Effector CD8-positive, alpha-beta T cell (primary cell): ENCODE results near the gene ESR2.

Experiments used
- DNase-seq: peaks from one replicate; lab custom pipeline; 2025; lab: John Stamatoyannopoulos, UW

ESR2 gene

DNA sequence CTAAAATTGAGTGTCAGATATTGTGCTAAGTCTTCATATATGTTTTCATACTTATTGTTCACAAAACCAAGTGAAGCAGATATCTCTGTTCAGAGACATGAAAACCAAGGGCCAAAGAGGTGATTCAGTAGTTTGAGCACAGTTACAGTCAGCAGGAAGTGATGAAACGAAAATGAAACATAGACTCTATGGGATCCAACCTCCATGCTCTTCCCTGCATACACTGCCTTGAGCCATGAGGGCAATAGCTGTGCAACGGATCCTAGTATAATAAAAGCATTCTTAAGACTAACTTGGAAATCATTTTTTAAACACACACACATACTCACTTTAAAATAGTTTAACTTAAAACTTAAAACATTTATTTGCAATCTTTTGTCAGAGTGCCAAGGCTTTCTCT lies 27.9 kb downstream of the ESR2 start:
- DNase-seq = no peak

DNA sequence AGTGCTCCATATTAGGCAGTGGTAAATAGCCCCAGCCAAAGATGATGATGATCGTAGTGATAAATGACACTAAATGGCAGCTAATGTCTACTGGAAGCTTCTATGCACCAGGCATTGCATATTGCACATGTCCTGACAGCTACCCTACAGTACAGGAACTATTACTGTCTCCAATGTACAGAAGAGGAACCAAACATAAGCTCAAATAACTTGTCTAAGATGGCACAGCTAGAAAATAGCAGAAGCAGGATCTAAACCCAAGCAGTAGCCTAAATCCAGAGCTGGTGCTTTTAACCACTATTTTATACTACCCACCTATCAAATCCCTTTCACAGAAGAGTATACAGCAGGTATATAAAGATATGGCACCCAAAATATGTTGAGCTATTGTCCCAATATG lies 28.9 kb downstream of the ESR2 start:
- DNase-seq = no peak

DNA sequence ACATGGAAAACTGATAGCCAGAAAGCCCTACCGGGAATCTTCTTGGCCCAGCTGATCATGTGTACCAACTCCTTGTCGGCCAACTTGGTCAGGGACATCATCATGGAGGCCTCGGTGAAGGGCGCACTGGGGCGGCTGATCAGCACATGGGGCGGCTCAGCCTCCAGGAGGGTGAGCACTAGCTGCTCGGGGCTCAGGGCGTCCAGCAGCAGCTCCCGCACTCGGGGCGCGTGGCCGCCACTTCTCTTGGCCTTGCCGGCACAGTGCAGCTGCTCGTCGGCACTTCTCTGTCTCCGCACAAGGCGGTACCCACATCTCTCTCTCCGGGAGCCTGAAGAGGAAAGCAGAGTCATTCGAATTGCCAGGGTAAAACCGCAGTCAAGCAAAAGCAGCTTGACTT lies 33.8 kb downstream of the ESR2 start:
- DNase-seq = no peak

DNA sequence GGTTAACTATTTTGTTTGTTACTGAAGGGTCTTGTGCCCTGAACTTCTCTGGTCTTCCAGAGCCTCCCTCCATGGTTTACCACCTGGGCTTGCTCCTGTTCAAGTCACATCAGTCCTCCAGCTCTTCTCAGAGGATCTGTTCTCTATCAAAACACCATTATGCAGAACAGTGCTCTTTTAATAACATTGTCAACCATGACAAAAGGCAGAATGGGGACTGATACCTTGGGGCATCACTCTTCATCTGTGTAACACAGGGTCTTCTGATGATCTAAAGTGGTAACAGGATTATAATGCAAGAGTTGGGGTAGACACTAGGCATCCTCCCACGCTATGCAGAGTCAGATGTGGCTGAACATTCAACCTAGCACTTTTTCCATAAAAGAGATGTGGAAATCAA lies 38.4 kb downstream of the ESR2 start:
- DNase-seq = no peak

DNA sequence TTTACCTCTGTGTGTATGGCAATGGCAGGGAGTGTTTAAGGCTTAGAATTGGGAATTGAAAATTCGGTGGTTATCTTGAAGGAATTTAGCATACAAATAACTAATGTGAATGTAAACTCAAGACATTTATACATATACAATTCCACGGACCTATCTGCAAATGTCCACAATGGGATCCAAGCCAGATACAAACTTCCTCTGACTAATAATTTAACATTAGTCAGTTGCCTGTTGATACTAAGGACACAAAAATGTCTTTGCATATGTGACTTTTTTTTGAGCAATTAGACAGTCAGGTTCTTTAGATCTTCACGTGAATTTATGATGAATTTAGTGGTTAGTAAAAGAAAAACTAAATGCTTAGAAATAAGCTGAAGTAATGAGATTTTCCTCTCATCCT lies 40.5 kb downstream of the ESR2 start:
- no peak for DNase-seq

DNA sequence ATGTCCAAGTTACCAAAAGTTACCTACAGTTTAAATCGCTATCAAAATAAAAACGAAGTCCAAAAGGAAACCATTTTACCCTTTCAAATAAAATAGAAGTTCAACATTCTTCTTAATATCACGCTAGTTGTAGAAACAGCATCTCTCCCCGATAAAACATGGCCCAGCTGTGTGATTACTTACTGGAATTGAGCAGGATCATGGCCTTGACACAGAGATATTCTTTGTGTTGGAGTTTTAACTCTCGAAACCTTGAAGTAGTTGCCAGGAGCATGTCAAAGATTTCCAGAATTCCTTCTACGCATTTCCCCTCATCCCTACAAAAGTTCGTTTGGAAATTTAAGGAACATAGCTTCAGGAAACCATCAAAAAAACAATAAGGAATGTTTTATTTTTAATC lies 44.8 kb downstream of the ESR2 start:
- no peak for DNase-seq

DNA sequence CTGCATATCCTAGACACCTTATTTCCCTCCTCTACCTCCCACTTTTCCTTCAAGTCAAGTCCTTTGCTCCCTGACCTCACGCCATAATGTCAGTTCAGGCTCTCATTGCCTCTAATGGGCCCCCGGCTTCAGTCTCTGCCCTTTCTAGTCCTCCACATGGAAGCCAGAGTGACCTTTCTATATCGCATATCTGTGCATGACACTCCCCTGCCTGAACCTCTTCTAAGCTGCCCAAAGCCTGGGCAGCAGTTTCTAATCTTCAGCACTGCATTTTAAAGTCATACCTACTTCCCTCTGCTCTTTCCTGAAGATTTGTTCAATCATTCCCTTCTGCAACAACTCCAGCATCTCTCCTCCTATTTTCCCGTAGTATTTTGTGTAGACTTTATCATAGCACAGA lies 45.5 kb downstream of the ESR2 start:
- DNase-seq = no peak

DNA sequence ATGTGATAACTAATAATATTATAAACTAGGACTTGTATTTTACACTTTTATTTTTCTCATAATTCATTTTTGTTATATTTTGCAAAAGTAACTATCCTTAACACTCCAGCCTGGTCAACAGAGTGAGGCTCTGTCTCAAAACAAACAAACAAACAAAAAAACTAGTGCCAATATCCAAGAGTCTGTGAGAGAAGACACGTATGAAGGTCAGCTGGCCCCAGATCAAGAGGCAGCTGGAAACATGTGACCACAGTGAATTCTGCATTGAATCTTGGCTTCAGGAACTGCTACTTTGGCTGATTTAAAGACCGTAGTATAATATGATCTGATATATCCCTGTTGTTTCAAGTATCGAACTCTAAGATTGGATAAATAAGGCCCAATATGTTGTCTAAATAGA lies 47.0 kb downstream of the ESR2 start:
- no peak for DNase-seq

DNA sequence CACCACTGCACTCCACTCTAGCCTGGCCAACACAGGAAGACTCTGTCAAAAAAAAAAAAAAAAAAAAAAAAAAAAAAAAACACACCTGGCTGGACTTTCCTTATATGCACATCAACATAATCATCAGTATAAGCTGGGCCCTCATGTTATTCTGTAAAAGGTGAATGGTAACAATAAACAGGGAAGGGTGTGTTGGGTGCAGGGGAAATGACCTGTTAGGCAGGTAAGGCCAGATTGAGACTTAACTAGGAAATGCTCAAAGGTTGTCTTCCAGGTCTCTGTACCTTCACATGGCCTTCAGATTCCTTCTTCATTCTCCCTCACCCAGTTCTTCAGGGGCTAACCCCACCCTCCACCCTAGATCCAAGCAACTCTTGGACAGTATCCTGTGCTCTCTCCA lies 47.5 kb downstream of the ESR2 start:
- no peak for DNase-seq

DNA sequence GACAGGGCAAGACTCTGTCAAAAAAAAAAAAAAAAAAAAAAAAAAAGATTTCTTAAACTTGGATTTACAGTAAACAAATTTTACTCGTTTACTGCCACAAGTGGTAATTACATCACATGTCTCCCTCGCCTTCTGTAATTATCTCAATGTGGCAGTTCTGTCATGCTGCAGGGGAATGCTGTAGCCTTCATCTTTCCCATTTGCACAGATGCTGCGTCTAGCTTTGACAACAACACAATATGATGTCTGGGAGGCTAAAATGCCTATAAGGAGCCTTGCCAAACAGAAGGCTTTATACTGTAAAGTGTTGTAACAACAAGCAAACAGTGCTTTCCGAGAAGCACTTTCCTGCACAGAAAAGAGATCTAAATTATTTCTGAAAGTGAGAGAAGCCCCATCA lies 48.7 kb downstream of the ESR2 start:
- DNase-seq = no peak

DNA sequence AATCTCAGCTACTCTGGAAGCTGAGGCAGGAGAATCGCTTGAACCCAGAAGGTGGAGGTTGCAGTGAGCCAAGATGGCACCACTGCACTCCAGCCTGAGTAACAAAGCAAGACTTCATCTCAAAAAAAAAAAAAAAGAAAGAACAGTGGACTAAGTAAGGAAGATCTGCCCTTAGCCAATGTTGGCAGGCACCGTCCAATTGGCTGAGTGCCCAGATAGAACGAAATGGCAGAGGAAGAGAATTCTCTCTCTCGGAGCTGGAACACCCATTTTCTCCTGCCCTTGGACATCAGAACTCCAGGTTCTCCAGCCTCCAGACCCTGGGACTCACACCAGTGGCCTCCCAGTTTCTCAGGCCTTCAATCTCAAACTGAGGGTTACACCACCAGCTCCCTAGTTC lies 49.9 kb downstream of the ESR2 start:
- DNase-seq = no peak

DNA sequence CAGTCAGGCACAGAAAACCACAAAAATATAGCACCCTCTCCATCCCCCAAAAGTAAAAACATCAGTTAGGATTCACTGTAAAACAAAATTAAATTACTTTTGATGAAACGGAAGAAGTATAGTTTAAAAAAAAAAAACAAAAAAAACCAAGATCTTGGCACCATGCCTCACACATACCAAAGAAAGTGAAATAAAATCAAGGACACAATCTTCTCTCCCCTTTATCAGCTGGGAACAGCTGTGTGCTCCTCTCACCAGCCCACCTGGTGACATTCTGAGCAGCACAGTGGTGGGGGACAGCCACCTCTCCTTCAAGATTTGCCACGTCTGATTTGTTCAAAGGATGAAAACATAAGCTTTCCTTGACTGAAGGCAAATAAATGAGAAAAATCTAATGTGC lies 55.5 kb downstream of the ESR2 start:
- DNase-seq = no peak

DNA sequence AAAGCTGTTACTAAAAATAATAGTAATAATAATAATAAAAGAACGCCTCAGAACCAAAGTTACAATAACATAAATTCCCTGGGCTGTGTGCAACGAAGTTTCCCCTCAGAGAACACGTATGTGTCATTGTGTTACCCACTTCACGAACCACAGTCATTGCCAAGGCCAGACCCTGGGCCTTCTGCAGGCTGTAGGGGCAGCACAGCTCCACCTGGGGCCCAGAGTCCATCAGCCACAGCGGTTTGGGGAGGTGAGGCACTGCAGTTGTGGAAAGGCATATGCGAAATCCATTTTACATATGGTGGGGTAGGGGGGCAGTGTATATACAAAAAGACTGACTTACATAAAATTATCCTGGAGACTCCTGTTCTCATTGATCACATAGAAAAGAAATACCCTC lies 56.1 kb downstream of the ESR2 start:
- DNase-seq = no peak

DNA sequence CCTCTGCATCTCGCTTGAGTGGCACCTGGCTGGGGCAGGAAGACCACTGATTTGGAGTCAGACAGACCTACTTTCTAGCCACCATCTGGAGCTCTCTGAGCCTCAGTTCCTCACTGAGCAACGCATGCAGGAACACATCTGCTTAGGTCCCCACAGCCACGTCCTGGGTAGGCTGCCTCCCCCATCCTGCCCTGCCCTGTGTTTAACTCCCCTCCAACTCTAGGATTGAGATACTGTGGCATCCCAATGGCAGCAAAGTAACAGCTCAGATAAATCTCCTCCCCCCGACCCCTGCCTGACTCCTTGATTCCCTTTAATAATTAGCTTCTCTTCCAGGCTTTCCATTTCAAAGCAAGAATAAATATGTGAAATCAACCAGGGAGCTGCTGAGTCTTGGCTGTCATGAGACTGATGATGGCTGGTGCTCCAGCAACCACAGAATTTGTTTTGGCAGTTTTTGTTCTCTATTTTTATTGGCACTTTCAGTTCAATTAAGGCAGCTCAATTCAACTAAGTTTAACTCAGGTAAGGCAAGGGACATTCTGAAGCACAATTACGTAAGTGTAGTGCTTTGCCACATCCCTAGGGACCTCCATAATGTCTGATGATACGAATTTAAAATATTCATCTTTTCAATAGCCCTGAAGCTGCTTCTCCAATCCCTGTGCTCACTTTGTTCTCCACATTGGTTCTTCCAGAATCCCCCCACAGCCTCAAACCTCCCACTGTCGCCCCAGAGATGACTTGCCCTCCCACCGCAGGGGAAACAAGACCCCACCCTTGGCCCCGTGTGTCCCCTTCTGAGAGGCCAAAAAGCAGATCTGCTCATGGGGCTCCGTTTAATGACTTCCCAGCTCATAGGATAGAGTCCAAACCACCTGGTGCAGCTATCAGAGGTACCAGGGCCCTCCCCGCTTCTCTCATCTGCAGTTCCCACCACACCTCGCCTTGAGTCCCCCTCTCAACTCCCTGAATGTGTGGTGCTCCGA lies 58.2 kb downstream of the ESR2 start:
- no peak for DNase-seq

DNA sequence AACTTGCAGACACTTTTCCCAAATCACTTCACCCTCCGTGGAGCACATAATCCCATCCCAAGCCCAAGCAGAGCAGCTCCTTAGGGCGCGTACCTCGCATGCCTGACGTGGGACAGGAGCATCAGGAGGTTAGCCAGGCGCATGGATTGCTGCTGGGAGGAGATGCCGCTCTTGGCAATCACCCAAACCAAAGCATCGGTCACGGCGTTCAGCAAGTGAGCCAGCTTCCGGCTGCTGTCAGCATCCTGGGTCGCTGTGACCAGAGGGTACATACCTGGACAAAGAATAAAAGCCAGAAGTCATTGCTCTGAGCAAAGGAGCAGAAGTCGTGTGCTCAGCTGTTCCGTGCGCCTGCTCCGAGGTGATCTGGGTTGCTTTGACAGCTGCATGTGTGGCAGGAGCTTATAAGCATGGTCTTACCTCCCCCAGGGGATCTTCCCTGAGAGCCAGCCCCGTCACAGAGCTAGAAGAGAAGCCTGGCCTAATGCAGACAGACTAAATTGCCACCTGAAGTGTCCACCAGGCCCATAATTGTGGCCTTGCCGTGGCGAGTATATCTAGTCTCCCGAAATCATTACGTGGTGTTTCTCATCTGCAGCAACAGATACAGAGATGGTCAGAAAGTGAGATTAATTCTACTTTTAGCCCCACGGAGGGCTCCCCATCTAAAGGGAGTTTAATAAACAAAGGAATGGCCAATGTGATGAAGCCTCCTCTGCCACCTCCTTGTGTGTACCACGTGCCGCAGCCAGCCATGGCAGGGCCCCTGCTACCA lies 59.1 kb downstream of the ESR2 start:
- DNase-seq = no peak

DNA sequence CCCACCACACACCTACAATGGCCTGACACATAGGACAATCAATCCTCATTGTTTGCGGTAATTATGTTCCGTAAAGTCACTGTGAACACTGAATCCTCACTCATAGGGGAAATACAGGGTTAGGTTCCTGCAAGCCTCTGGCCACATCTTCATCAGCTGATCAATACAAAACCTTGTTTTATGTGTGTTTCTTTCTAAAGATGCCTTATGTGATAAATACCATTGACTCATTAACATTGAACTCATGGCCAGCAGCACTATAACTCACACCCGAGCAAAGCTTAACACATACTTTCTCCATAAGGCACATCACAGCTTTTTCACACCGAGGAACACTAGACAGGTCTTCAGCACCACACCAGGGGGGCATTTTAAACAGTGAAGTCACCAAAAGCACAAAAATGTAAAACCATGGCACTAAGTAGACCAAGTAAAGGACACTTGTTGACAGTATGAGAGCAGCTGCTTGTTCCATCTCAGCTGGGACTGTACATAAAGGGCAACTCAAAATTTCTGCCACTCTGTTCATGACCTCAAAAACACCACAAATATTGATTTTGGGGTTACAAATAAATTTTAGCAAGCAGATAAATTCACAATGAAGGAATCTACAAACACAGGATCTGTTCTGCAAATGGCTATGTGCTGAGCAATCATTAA lies 60.5 kb downstream of the ESR2 start:
- DNase-seq = no peak

DNA sequence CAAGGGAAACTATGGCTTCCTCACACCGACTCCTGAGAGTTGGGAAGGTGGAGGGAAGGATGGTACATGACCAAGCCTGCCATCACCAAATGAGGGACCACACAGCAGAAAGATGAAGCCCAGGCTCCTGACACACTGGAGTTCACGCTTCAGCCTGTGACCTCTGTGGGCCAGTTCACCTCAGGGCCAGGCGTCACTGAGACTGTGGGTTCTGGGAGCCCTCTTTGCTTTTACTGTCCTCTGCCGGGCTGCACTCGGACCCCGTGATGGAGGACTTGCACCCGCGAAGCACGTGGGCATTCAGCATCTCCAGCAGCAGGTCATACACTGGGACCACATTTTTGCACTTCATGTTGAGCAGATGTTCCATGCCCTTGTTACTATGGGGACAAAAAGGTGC lies 61.2 kb downstream of the ESR2 start:
- DNase-seq = no peak

DNA sequence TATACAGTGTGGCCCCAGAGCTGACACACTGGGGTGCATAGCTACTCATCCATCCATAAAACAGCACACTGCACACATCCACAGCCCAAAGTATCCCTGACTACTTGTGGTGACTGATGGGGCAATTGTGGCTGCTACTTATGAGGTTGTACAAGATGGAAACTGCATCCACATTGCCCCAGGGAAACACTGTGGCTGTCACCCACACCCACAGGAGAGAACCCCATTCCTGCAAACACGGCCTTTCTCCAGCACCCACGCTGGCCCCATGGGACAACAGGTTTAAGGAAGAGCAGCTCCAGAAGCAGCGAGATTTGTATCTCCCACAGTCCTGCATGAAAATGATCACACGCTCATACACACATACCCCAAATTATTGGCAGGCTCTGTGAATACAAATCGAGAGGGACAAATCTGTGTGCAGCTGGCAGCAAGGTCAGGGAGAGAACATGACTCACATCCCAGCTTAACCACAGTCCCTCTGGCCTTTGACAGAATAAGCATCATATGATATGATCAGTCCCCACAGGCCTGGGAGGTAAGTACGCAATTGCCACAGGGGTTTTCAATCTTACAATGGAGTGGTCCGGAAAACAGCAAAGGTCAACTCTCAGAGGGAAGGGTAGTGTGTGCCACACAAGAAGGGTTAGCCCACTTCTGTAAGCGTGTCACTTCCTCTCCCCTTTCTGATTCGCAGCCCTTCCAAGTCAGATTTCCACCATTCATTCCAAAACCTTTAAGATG lies 61.9 kb downstream of the ESR2 start:
- DNase-seq = no peak

DNA sequence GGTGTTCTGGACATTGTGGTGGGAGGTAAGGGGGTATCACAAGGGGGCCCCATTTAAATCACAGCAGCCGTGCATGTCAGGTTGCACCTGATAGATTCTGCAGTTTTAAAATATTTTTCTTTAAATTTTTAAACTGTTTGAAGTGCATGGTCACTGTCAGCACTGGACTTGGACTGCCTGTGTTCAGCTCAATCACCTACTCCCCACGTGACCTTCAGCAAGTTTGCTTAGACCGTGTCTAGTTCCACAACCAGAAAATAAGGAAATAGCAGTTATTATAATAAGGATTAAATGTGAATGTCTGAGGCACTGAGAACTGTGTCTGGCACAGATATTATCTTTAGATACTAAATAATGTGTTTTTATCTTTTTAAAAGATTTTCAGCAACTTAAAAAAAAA lies 64.7 kb downstream of the ESR2 start:
- no peak for DNase-seq

DNA sequence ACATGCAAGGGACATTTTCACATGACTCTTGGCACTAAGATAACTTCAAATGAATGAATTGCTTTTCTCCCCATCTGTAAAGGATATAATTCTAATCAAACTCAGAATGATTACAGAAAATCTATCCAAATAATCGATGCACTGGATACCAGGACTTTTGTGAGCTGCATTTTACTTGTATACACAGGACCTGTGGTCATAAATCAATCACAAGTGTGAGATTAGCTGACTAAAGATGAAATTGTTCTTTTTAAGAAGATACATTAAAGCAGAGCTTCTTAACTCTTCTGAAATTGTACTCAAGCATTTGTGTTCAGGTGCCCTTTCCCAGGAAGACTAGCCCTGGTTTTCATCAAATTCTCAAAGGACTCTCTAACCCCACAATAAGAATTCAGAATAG lies 66.3 kb downstream of the ESR2 start:
- DNase-seq = no peak

DNA sequence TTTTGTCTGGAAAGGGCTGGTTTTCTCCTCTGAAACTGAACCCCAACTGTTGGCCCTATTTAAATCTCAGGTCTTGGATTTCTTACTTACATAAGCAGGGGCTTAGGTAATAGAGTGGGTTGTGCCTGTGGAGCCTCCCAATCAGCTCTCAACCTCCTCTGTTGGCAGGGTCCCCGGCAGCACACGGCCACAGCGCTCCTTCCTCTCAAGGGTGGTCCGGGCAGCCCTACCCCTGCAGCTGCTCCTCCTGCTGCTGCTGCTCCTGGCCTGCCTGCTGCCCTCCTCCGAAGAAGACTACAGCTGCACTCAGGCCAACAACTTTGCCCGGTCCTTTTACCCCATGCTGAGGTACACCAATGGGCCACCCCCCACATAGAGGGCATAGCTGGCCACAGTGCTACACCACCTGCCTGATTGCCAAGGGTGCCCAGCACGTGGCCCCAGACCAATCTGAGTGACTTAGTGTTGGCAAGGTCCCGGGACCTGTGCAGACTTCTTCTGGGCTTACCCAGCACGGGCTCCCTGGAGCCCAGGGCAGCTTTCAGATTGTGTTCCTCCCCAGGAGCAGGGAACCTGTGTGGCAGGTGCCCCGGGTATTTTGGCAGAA lies 68.9 kb downstream of the ESR2 start:
- DNase-seq = no peak
